GM12873 (cell line): ENCODE results near the gene PIP5K1C.

ENCODE experiments used
- CTCF ChIP-seq: IDR thresholded peaks from 2 replicates; pipeline ENCODE4 v1.5.1; 2012; ENCODE audit warnings: low read depth, mild to moderate bottlenecking, moderate library complexity, low read length, control low read depth; ENCODE audit not compliant: insufficient read depth; ENCODE audit errors: missing control alignments

The PIP5K1C gene

DNA sequence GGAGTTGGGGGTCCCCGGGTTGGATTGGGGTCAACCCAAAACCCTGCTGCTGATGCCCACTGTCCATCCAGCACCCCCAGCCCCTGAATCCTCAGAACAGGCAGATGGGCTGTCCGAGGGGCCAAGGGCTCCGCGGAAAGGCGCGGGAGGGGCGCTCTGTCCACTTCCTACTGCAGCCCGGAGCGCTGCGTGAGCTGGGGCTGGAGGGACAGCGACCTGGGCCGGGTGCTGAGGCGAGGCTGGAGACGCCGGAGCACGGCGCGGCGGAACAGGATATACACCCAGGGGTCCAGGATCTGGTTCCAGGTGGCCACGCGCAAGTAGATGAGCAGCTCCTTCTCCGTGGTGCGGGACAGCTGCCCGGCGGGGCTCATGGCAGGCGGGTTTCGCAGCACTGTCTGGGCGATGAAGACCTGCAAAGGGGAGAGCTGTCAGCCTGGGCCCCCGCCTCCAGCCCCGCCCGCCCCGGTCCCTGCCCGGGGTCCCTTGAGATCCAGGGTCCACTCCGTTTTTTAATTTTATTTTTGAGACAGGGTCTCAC is 104.7 kb downstream of the PIP5K1C start:
- no peak for TF ChIP-seq CTCF

- TF ChIP-seq CTCF, result no peak
Observed at GRCh38 chr19:3593156-3593555, 107.1 kb downstream of the PIP5K1C start.

- no peak for TF ChIP-seq CTCF
Observed at GRCh38 chr19:3591876-3592613, 108.2 kb downstream of the PIP5K1C start.

GRCh38 chr19:3590991-3591659 is 109.1 kb downstream of the PIP5K1C start:
- TF ChIP-seq CTCF, result no peak

GRCh38 chr19:3589949-3590348 is 110.3 kb downstream of the PIP5K1C start:
- no peak for TF ChIP-seq CTCF

- no peak for TF ChIP-seq CTCF
Observed at GRCh38 chr19:3589439-3589838, 110.8 kb downstream of the PIP5K1C start.

DNA sequence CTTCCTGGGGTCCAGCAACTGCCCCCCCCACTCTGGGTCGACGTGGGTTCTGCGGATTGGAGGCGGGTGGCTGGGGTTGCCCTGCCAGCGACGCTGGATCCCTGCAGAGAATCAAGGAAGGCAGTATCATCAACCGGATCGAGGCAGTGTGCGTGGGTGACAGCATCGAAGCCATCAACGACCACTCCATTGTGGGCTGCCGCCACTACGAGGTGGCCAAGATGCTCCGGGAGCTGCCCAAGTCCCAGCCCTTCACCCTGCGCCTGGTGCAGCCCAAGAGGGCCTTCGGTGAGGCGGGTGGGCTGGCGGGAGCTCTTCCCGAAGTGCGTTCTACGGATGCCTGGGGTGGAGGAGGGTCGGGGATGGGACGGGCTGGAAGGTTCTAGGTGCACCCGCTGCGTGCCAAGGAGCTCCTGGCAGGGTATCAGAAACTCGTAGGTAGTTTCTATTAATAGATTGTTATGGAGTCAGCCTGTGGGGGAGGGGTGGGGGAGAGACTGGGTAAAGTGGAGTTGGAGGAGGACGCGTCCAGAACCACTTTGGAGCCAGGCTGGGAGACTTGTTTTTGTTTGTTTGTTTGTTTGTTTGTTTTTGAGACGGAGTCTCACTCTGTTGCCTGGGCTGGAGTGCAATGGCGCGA is 113.4 kb downstream of the PIP5K1C start:
- TF ChIP-seq CTCF, result no peak
